Stimulated activated CD8-positive, alpha-beta memory T cell treated with anti-CD3 and anti-CD28 coated beads, Interleukin-12 subunit alpha, Interleukin-12 subunit beta, amount 100 ng/mL, for 4 hours (primary cell): ENCODE results near the gene ZNF516.
A peak's percentile ranks its signal among the peaks of the same experiment; 100 is the strongest.

Experiments used
- DNase-seq: peaks from one replicate; pipeline ENCODE4 v3.0.0-alpha.2; 2020; ENCODE audit warnings: low read depth

ZNF516 gene

GRCh38 chr18:76507830-76508385, 12.9 kb upstream of the ZNF516 start:
- DNase-seq, result no peak

DNA sequence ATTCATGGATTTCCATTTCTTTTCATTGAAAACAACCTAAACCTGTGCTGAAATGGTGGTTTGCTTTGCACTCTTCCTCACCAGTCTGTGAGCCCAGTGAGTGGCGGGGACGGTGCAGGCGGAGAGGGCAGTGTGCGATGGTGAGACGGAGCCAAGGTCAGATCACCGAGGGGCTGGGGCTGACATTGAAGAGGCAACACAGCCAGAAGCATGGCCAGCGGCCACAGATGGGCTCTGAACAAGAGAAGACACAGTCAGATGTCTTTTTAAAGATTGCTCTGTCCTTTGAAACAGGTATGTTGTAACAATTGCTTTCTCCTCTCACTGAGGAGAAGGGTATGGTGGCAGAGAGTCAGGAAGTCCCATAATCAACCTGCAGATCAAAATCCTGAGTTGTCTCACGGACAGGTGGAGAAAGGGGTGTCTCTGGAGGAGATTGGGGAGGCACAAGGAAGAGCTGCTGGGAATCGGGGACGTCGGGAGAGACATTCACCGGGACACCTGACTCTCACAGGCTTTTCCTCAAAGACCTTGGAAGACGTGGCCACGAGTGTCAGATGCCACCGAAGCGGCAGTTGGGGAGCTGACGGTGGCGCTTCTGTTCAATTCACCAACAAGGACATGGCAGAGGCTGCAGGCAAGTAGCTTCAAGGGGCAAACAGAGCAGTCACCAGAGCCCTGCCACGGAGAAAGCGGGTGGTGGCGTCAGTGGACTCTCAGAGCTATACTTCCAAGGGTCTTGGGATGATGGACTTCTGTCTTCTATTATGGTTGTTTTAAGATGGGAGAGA, 12.1 kb upstream of the ZNF516 start:
- no peak for DNase-seq

DNA sequence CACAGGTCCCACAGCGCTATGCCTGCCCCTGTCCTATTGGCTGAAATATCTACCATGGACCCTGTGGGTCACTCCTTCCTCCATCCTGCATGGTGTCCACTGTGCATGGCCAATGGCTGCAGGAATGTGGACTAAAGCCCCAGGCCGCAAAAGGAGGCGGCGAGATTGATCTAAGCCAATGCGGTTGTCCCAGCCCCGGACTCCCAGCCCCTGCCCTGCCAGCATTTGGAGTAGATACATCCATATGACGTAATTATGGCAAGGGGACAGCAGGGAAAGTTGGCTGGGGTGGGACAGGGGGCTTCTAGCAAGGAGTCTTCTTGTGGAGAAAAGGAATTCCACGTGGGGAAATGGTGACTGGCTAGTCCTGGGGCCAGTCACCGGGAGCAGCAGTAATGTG, 11.4 kb upstream of the ZNF516 start:
- no peak for DNase-seq

DNA sequence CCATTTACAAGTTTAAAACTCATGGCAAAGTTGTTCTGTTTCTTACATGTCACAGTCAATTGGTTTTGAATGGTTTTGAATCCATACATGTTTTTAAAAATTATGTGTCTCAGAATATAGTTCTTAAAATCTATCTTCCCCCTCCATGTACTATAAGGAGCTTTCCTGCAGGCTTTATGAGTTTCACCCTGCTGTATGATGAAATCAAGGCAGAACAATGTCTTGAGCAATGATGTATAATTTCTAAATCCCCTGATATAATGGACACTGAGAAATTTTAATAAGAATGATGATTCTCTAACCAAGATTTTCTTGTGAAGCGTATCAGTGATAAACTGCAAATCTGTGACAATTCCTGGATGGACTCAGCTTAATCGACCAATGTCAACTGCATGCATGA, 10.6 kb upstream of the ZNF516 start:
- no peak for DNase-seq

- no peak for DNase-seq
These were observed 9.7 kb upstream of the ZNF516 start for GRCh38 chr18:76504749-76505148.

GRCh38 chr18:76503649-76504386, 8.8 kb upstream of the ZNF516 start:
- DNase-seq, result no peak

DNA sequence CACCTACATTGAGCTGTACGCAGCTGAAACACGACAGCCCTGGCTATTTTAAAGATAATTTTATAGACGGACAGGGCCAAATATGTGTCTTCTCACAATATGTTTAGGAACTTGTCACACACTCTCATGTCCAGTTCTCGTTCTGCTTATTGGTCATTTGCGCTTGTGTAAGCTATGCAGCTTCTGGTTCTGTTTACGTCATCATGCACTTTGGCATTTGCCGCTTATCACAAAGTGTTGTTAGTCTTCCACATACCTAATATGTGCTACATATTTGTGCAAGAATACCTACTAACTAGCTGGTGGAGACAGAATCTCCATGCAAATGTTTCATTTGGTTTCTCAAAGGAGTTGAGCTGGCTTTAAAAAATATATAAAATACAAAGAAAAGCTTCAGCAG, 7.5 kb upstream of the ZNF516 start:
- DNase-seq, result no peak

DNA sequence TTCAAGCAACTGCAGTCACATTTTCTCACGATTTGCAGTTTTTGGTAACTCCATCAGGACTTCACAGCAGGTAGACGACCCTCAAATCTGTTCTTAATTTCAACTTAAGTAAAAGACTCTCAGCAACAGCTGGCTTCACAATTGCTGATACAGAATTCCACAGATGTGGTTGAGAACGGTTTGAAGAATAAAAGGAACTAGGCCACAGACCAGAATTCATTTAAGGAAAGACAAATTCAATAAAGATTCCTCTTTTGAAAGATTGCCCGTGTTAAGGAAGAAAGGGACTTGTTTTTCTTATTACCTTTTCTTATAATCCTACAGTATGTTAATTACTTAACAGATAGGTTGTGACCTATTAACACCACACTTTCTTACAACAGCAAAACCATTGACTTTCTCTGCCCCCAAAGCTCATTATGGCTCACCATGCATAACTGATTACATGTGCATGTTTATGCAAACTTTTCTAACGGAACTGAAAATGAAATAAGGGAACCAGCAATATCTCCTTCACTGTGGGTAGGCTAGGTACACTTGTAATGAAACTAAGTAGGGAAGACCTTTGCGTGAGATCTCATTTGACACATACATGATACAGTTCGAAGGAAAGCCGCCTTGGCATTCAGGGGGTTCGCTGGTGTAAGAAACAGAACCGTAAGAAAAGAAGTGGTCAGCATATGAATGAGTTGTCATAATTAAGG, 4.7 kb upstream of the ZNF516 start:
- DNase-seq, result no peak

DNA sequence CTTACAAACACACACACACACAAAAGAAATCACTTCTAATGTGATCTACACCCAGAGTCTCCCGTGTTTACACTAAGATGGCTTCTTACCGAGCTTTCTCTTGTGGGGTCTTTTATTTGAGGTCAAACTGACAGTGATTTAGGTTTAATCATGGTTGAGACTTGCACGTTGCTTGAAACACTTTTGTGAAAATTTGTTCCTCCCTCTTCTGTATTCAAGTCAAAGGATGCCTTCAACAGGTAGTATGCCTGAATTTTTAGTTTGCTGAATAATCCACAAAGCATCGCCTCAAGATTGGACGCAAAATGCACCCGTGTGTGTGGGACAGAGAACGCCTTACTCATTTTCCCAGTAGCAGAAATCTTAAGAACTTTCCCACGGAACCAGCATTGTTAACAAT, 4.0 kb upstream of the ZNF516 start:
- no peak for DNase-seq

- DNase-seq, result no peak
These were observed 3.0 kb upstream of the ZNF516 start for GRCh38 chr18:76498064-76498463.

DNA sequence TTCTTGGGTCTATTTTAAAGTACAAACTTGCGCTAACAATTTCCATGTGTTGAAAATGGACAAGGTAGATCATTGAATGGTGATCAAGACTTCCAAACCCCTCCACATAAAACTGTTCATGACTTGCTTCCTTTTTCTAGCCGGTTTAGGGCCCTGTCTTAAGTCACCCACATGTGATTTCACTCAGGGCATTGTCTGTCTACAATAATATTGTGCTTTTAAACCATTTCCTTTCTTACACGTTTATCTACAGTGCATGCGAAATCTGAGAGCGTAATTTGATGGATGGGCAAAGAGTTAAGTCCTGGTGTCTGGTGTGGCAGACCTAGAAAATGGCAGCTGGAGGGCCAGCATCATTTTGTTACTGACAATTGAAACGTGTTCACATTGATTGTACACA, 2.0 kb upstream of the ZNF516 start:
- DNase-seq, result no peak

GRCh38 chr18:76496194-76496890, 1.3 kb upstream of the ZNF516 start:
- DNase-seq, result no peak

DNA sequence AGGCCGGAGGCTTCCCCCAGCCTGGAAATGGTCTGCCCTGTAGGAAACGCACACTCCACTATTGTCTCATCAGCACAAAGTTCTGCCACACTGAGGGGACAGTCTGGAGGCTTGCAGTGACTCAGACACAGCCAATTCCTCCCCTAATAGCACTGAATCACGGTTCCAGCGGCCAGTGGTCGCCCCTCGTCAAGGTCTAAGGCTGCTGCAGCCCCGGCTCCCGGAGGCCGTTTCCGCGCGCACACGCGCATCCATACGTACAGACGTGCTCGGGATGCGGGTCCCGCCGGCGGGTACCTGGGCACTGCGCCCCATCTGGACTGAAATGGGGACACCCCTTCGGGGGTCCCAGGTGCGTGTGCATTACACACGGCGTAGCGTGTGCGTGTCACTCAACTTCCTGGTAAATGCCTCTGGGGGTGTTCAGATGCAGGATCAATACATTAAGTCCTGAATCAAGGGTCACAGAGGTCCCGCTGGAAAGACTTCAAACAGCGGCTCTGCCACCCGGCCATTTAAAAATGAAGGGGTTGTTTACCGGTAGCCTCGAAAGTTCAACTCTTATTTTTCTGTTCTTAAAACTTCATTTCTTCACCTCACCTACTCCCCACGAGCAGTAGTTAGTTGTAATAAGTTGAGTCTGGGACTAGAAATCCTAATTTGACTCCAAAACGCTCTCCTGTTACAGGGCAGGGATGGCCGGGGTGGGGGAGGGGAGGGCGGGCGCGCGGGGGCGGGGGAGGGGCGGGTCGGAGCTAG, 572 bp upstream of the ZNF516 start:
- DNase-seq, result no peak

DNA sequence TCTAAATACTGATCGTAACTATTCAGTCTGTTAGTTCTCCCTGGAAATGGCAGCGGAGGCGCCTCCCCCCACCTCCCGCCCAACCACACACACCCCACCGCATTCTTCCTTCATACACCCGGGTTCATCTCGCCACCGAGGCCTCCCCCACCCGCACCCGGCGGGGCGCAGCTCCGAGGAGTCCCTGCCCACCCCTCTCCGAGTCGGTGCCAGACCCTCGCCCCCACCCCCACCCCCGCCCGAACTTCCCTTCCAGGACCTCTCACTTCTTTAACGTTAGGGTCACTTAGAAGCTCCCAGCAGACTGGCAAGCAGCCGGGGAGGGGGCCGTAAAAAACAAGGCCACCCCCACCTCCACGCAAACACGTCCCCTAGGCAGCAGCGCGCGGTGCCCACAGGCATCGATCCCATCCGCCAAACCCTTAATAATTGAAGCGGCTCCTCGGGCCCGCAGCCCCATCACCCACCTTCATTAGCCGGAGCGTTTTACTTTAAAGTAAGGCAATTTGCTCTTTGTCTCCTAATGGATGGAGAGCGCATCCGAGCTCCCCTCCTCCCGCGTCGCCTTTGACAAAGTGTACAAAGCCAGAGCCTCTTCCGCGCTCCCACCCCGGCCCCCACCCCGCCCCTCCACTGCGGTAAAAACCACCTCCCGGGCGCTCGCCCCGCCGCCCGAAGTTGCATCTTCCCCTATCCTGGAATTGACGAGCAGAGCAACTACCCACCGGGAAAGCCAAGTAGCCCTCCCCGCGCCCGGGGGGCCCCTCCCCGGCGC, 624 bp downstream of the ZNF516 start:
- DNase-seq, result no peak

GRCh38 chr18:76493213-76494161, 1.6 kb downstream of the ZNF516 start:
- no peak for DNase-seq

GRCh38 chr18:76492669-76493212, 2.3 kb downstream of the ZNF516 start:
- DNase-seq, result peak; percentile 95

- peak; percentile 28 for DNase-seq
These were observed 3.0 kb downstream of the ZNF516 start for GRCh38 chr18:76491776-76492668.

GRCh38 chr18:76491473-76491775, 3.6 kb downstream of the ZNF516 start:
- DNase-seq, result peak; percentile 66
